Measurements from ENCODE around the gene SLC25A20.

- TF ChIP-seq CTCF (IDR thresholded peaks at IDR 0.05) (no peak), POLR2A (IDR thresholded peaks at IDR 0.05) (no peak)
Measured at GRCh38 chr3:48859206-48859605, 39.5 kb downstream of the SLC25A20 start.

Measured in uterus (tissue), 2 donors.